Hematopoietic multipotent progenitor cell treated with erythropoietin and hydrocortisone succinate and interleukin-3 and kit ligand, for 15 days (in vitro differentiated cells): ENCODE measurements around the gene MED15.

Experiments
- DNase-seq: peaks from one replicate; pipeline ENCODE4 v3.0.0-alpha.2; 2015; ENCODE audit warnings: low spot score

Gene MED15

GRCh38 chr22:20552443-20553401 lies 45.3 kb downstream of the MED15 start:
- DNase-seq, result no peak

GRCh38 chr22:20553947-20554741 lies 46.7 kb downstream of the MED15 start:
- DNase-seq, result no peak

- no peak for DNase-seq
Measured at GRCh38 chr22:20554824-20555223, 47.4 kb downstream of the MED15 start.

GRCh38 chr22:20558534-20558933 lies 51.1 kb downstream of the MED15 start:
- no peak for DNase-seq

GRCh38 chr22:20559174-20559760 lies 51.9 kb downstream of the MED15 start:
- DNase-seq, result no peak

GRCh38 chr22:20560716-20561115 lies 53.3 kb downstream of the MED15 start:
- DNase-seq, result no peak

- no peak for DNase-seq
Measured at GRCh38 chr22:20561882-20562281, 54.5 kb downstream of the MED15 start.

GRCh38 chr22:20562607-20563465 lies 55.4 kb downstream of the MED15 start:
- DNase-seq, result no peak

GRCh38 chr22:20563466-20563906 lies 56.1 kb downstream of the MED15 start:
- DNase-seq, result no peak

- DNase-seq, result no peak
Measured at GRCh38 chr22:20563941-20564371, 56.5 kb downstream of the MED15 start.

GRCh38 chr22:20565079-20565734 lies 57.8 kb downstream of the MED15 start:
- no peak for DNase-seq

- DNase-seq, result no peak
Measured at GRCh38 chr22:20565761-20566160, 58.4 kb downstream of the MED15 start.

GRCh38 chr22:20566420-20567260 lies 59.2 kb downstream of the MED15 start:
- DNase-seq, result no peak

GRCh38 chr22:20567371-20567847 lies 60.0 kb downstream of the MED15 start:
- no peak for DNase-seq

GRCh38 chr22:20567993-20568417 lies 60.6 kb downstream of the MED15 start:
- no peak for DNase-seq

GRCh38 chr22:20568502-20569058 lies 61.2 kb downstream of the MED15 start:
- DNase-seq, result no peak

GRCh38 chr22:20569059-20570058 lies 61.9 kb downstream of the MED15 start:
- no peak for DNase-seq

- no peak for DNase-seq
Measured at GRCh38 chr22:20571078-20571503, 63.7 kb downstream of the MED15 start.
